GM12878 (cell line): Measurements from ENCODE around the gene HLA-B. TPM values are rescaled to one million over a fixed set of nuclear protein-coding genes. Genes with fewer than 3 reads are reported as not detected.

Experiments used
- BACH1 ChIP-seq: fragments of 450-650 bp; IDR thresholded peaks from 2 replicates; pipeline ENCODE4 v1.6.1; 2017; ENCODE audit warnings: mild to moderate bottlenecking, borderline replicate concordance
- HCFC1 ChIP-seq: fragments of 150-350 bp; IDR thresholded peaks from 2 replicates; pipeline ENCODE4 v1.6.1; 2014; ENCODE audit warnings: low read length
- HDGF ChIP-seq: fragments of 450-650 bp; IDR thresholded peaks from 2 replicates; pipeline ENCODE4 v1.6.1; 2016; ENCODE audit warnings: antibody characterized with exemption
- IRF4 ChIP-seq: IDR thresholded peaks from 2 replicates; pipeline ENCODE4 v1.6.1; 2011; ENCODE audit warnings: low read depth, low read length
- NR2F1 ChIP-seq: fragments of 450-650 bp; conservative IDR thresholded peaks from 2 replicates; pipeline ENCODE4 v1.6.1; 2017; ENCODE audit warnings: mild to moderate bottlenecking
- POLR2AphosphoS5 ChIP-seq: IDR thresholded peaks from 2 replicates; pipeline ENCODE4 v1.6.1; 2011; ENCODE audit warnings: mild to moderate bottlenecking, low read length, inconsistent platforms
- PRDM15 ChIP-seq: fragments of 450-650 bp; formaldehyde crosslinking; IDR thresholded peaks from 2 replicates; pipeline ENCODE4 v1.4.0; 2020; ENCODE audit warnings: mild to moderate bottlenecking, moderate library complexity
- RAD51 ChIP-seq: fragments of 450-650 bp; IDR thresholded peaks from 2 replicates; pipeline ENCODE4 v1.6.1; 2016; ENCODE audit warnings: moderate library complexity, mild to moderate bottlenecking, inconsistent platforms
- RUNX3 ChIP-seq: IDR thresholded peaks from 2 replicates; pipeline ENCODE4 v1.6.1; 2012; ENCODE audit warnings: low read length, inconsistent platforms
- SIN3A ChIP-seq: IDR thresholded peaks from 2 replicates; pipeline ENCODE4 v1.6.1; 2012; ENCODE audit warnings: low read depth, low read length, improper control_type of control experiment
- SRF ChIP-seq, 2 experiments: IDR thresholded peaks; 2 replicates each; pipeline ENCODE4 v1.6.1; 2011; ENCODE audit warnings: low read depth in 2 of 2, low read length in 2 of 2, mild to moderate bottlenecking in 1 of 2, moderate library complexity in 1 of 2
- TBL1XR1 ChIP-seq: IDR thresholded peaks from 2 replicates; pipeline ENCODE4 v1.6.1; 2012; ENCODE audit warnings: low read depth, low read length, improper control_type of control experiment
- TCF3 ChIP-seq: IDR thresholded peaks from 2 replicates; pipeline ENCODE4 v1.6.1; 2012; ENCODE audit warnings: low read depth, mild to moderate bottlenecking, low read length, borderline replicate concordance; ENCODE audit not compliant: insufficient read depth
- ZBTB11 ChIP-seq: fragments of 450-650 bp; formaldehyde crosslinking; IDR thresholded peaks from 2 replicates; pipeline ENCODE4 v1.5.0; 2022; ENCODE audit warnings: mild to moderate bottlenecking, missing genetic modification characterization
- ZNF207 ChIP-seq: fragments of 450-650 bp; IDR thresholded peaks from 2 replicates; pipeline ENCODE4 v1.6.1; 2014; ENCODE audit warnings: antibody characterized with exemption, mild to moderate bottlenecking, borderline replicate concordance
- ZNF24 ChIP-seq: fragments of 450-650 bp; IDR thresholded peaks from 2 replicates; pipeline ENCODE4 v1.6.1; 2017; ENCODE audit warnings: antibody characterized with exemption, mild to moderate bottlenecking
- ZZZ3 ChIP-seq: IDR thresholded peaks from 2 replicates; pipeline ENCODE4 v1.6.1; 2011; ENCODE audit warnings: low read depth; ENCODE audit not compliant: control insufficient read depth, insufficient read length
- polyA plus RNA-seq, 11 experiments: library from polyadenylated mRNA; depleted of rRNA in 4 of 11; unstranded in 6 of 11; stranded (reverse) in 5 of 11; fragments of >200 nt; fragmentation: Nextera tagmentation in 4 of 11; fragmentation: Illumina TruSeq in 1 of 11; extraction: Ambion mirVana in 4 of 11; extraction: Trizol in 1 of 11; gene quantifications; 1 replicate in 1 of 11; 2 replicates in 10 of 11; pipeline versions ENCODE4 v1.2.1 to v1.2.3, GENCODE V29; 2011 to 2016; ENCODE audit warnings: inconsistent platforms in 2 of 11, missing spikeins in 2 of 11, low read depth in 1 of 11
- total RNA-seq, 4 experiments: library from RNA; depleted of rRNA in 3 of 4; stranded (reverse); fragments of >200 nt in 3 of 4; fragmentation: Illumina TruSeq in 1 of 4; extraction: Trizol in 1 of 4; gene quantifications; 2 replicates each; pipeline versions ENCODE4 v1.2.1 to v1.2.3, GENCODE V29; 2013 to 2021
- TF ChIP-seq, protein P1 (sequence below): IDR thresholded peaks from 2 replicates; pipeline ENCODE4 v1.6.1; 2012; ENCODE audit warnings: low read depth, low read length, improper control_type of control experiment
- TF ChIP-seq, protein P2 (sequence below): IDR thresholded peaks from 2 replicates; pipeline ENCODE4 v1.6.1; 2011; ENCODE audit warnings: borderline replicate concordance, low read depth, mild to moderate bottlenecking, moderate library complexity, low read length; ENCODE audit not compliant: insufficient read depth, poor library complexity, severe bottlenecking
- TF ChIP-seq, protein P3 (sequence below): IDR thresholded peaks from 2 replicates; pipeline ENCODE4 v1.6.1; 2012; ENCODE audit warnings: low read length, inconsistent platforms

HLA-B gene
- total and polyA plus RNA-seq, 10 of the 15 experiments (the other 5 are each of a cell fraction or from before 2014, with no cell fraction given), result 820 to 5,128 (median 3,370) TPM

DNA sequence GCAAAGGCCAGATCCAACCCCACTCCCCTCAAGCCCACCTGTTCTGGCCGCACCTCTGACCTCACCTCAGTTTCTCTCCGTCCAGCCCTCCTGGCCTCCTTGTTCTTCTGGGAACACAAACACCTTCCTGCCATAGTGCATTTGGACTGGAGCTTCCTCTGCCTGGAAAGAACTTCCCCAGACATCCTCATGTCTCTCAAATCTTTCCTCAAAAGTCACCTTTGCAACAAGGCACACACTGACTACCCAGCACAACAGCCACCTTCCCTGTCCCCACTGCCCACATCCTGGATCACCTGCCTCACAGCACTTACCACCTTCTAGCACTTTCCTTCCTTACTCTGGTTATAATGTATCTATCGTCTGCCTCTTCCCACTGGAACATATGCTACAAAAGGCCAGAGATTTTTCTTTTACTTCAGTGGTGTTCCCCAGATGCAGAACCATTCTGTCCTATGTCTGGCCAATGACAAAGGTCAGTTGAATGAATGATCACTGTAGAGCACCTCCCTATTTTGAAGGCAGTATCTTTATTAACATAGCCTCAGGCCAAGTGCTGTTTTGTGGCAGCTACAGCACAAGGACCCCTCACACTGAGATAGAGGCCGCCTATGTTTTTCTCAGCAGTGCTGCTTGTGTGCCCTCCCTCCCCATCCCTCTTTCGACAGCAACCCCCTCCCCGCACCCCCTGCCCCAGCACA lies 4.1 kb downstream of the HLA-B start (continued):
- TF ChIP-seq PRDM15 (CRISPR knock-in tag), result peak; percentile 77; the same call in 1 of the 2 replicates
- TF ChIP-seq SRF (IDR thresholded peaks at IDR 0.05; ENCODE audit: low read depth in 2 of 2, low read length in 2 of 2), result no peak
- TF ChIP-seq BACH1, result peak; percentile 96
- no peak for TF ChIP-seq RAD51
- TF ChIP-seq, protein P1, sequence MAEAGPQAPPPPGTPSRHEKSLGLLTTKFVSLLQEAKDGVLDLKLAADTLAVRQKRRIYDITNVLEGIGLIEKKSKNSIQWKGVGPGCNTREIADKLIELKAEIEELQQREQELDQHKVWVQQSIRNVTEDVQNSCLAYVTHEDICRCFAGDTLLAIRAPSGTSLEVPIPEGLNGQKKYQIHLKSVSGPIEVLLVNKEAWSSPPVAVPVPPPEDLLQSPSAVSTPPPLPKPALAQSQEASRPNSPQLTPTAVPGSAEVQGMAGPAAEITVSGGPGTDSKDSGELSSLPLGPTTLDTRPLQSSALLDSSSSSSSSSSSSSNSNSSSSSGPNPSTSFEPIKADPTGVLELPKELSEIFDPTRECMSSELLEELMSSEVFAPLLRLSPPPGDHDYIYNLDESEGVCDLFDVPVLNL, result no peak
- no peak for TF ChIP-seq ZNF207
- TF ChIP-seq TBL1XR1, result no peak
- no peak for TF ChIP-seq SIN3A
- no peak for TF ChIP-seq ZNF24
- TF ChIP-seq IRF4, result no peak
- TF ChIP-seq TCF3, result no peak
- no peak for TF ChIP-seq ZZZ3
- TF ChIP-seq POLR2AphosphoS5, result peak; percentile 94
- peak; percentile 66; the same call in 1 of the 2 replicates for TF ChIP-seq HDGF
- TF ChIP-seq RUNX3, result peak; percentile 47
- no peak for TF ChIP-seq HCFC1
- TF ChIP-seq, protein P2, sequence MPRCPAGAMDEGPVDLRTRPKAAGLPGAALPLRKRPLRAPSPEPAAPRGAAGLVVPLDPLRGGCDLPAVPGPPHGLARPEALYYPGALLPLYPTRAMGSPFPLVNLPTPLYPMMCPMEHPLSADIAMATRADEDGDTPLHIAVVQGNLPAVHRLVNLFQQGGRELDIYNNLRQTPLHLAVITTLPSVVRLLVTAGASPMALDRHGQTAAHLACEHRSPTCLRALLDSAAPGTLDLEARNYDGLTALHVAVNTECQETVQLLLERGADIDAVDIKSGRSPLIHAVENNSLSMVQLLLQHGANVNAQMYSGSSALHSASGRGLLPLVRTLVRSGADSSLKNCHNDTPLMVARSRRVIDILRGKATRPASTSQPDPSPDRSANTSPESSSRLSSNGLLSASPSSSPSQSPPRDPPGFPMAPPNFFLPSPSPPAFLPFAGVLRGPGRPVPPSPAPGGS, result peak; percentile 56
- TF ChIP-seq ZBTB11 (CRISPR knock-in tag), result no peak
- TF ChIP-seq, protein P3, sequence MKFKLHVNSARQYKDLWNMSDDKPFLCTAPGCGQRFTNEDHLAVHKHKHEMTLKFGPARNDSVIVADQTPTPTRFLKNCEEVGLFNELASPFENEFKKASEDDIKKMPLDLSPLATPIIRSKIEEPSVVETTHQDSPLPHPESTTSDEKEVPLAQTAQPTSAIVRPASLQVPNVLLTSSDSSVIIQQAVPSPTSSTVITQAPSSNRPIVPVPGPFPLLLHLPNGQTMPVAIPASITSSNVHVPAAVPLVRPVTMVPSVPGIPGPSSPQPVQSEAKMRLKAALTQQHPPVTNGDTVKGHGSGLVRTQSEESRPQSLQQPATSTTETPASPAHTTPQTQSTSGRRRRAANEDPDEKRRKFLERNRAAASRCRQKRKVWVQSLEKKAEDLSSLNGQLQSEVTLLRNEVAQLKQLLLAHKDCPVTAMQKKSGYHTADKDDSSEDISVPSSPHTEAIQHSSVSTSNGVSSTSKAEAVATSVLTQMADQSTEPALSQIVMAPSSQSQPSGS, result no peak; the same call in 1 of the 2 replicates
- no peak for TF ChIP-seq NR2F1
